Mammary epithelial cell (primary cell): ENCODE results near the gene RNU2-63P.
"Not testable (repeated sequence)": the region's sequence is repeated elsewhere in the genome, so short reads cannot be mapped to it uniquely, and the experiment has no call there.

Experiments used
- EZH2 ChIP-seq: IDR thresholded peaks from 2 replicates; pipeline ENCODE4 v1.6.1; 2012; ENCODE audit warnings: low read length, inconsistent platforms, borderline replicate concordance
- TF ChIP-seq, protein P1 (sequence below), 2 donors: IDR thresholded peaks in 1 of 2; conservative IDR thresholded peaks in 1 of 2; 2 replicates each; pipeline ENCODE4 v1.5.1; 2011 to 2012; ENCODE audit warnings: inconsistent platforms in 2 of 2, low read length in 2 of 2, mild to moderate bottlenecking in 2 of 2, control low read depth in 1 of 2, low read depth in 1 of 2; ENCODE audit not compliant: insufficient read depth in 1 of 2; ENCODE audit errors: extremely low read depth in 1 of 2

DNA sequence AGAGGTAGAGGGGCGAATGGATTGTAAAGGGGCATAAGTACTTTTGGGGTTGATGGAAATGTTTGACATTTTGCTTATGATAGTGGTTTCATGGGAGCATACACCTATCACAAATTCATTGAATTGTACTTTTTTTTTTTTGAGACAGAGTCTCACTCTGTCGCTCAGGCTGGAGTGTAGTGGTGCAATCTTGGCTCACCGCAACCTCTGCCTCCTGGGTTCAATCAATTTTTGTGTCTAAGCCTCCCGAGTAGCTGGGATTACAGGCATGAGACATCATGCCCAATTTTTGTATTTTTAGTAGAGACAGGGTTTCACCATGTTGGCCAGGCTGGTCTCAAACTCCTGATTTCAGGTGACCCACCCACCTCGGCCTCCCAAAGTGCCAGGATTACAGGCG is 29.2 kb upstream of the RNU2-63P start:
- not testable (repeated sequence) for TF ChIP-seq EZH2
- TF ChIP-seq, protein P1, sequence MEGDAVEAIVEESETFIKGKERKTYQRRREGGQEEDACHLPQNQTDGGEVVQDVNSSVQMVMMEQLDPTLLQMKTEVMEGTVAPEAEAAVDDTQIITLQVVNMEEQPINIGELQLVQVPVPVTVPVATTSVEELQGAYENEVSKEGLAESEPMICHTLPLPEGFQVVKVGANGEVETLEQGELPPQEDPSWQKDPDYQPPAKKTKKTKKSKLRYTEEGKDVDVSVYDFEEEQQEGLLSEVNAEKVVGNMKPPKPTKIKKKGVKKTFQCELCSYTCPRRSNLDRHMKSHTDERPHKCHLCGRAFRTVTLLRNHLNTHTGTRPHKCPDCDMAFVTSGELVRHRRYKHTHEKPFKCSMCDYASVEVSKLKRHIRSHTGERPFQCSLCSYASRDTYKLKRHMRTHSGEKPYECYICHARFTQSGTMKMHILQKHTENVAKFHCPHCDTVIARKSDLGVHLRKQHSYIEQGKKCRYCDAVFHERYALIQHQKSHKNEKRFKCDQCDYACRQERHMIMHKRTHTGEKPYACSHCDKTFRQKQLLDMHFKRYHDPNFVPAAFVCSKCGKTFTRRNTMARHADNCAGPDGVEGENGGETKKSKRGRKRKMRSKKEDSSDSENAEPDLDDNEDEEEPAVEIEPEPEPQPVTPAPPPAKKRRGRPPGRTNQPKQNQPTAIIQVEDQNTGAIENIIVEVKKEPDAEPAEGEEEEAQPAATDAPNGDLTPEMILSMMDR (conservative IDR thresholded peaks at IDR 0.05 in 1 of 2, IDR thresholded peaks at IDR 0.05 in 1 of 2; ENCODE audit: extremely low read depth in 1 of 2, insufficient read depth in 1 of 2, low read depth in 1 of 2, low read length in 2 of 2): not testable (repeated sequence)
